ENCODE results near the gene UBB.

GRCh38 chr17:16380640-16381495 is at the start of gene UBB:
- TF ChIP-seq REST (IDR thresholded peaks at IDR 0.05; ENCODE audit: low read depth) = no peak
- peak; percentile 98 for TF ChIP-seq TAF1 (IDR thresholded peaks at IDR 0.05; ENCODE audit: low read depth)
- peak; percentile 56; the same call in 1 of the 2 replicates for TF ChIP-seq YY1 (IDR thresholded peaks at IDR 0.05; ENCODE audit: low read depth)
- no peak for TF ChIP-seq RAD21 (IDR thresholded peaks at IDR 0.05; ENCODE audit: low read depth)
- 0 out of 2 replicates have a peak, but pooled peaks have one; percentile 48 for TF ChIP-seq TCF12 (IDR thresholded peaks at IDR 0.05; ENCODE audit: low read depth)
- peak; percentile 61; the same call in 1 of the 2 replicates for TF ChIP-seq CREB1 (IDR thresholded peaks at IDR 0.05; ENCODE audit: low read depth)
- TF ChIP-seq EP300 (IDR thresholded peaks at IDR 0.05; ENCODE audit: borderline replicate concordance) = peak; percentile 67; the same call in 1 of the 2 replicates

Data from Ishikawa (cell line).